Fibroblast of villous mesenchyme (primary cell): ENCODE data around the gene PDIA4. TPM values are rescaled to one million over a fixed set of nuclear protein-coding genes. Genes with fewer than 3 reads are reported as not detected.
"Not testable (repeated sequence)": the region's sequence is repeated elsewhere in the genome, so short reads cannot be mapped to it uniquely, and the experiment has no call there.

Source experiments
- DNase-seq: peaks from one replicate; pipeline ENCODE4 v3.0.0-alpha.2; 2010; ENCODE audit warnings: low read depth
- H3K4me3 ChIP-seq: 2 replicates; pipeline ENCODE4 v1.5.1; 2011; ENCODE audit warnings: low read depth, mild to moderate bottlenecking, low read length
- CTCF ChIP-seq: IDR thresholded peaks from 2 replicates; pipeline ENCODE4 v1.5.1; 2012; ENCODE audit warnings: low read depth, mild to moderate bottlenecking, low read length; ENCODE audit not compliant: insufficient read depth
- total RNA-seq: library from RNA; depleted of rRNA; stranded (reverse); fragments of >200 nt; gene quantifications from 2 replicates; pipeline ENCODE4 v1.2.3, GENCODE V29; 2012

The PDIA4 gene
- total RNA-seq, 1 donor: 358 TPM

DNA sequence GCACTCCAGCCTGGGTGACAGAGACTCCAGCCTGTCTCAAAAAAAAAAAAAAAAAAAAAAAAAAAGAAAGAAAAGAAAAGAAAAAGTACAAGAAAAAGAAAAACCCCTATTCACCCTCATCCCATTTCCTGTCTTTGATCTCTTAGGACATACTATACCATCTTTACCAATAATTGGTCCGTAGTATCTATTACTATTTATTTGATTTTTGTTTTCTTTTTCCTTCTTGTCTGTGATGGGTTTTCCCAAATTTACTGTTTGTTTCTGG, 41.6 kb downstream of the PDIA4 start:
- no peak for DNase-seq
- TF ChIP-seq CTCF: no peak
- H3K4me3 ChIP-seq: peak overlapping the region; percentile 96

GRCh38 chr7:148983200-148984146, 44.8 kb downstream of the PDIA4 start:
- DNase-seq: peak; percentile 71
- H3K4me3 ChIP-seq: peak overlapping the region; percentile 71
- TF ChIP-seq CTCF: no peak

DNA sequence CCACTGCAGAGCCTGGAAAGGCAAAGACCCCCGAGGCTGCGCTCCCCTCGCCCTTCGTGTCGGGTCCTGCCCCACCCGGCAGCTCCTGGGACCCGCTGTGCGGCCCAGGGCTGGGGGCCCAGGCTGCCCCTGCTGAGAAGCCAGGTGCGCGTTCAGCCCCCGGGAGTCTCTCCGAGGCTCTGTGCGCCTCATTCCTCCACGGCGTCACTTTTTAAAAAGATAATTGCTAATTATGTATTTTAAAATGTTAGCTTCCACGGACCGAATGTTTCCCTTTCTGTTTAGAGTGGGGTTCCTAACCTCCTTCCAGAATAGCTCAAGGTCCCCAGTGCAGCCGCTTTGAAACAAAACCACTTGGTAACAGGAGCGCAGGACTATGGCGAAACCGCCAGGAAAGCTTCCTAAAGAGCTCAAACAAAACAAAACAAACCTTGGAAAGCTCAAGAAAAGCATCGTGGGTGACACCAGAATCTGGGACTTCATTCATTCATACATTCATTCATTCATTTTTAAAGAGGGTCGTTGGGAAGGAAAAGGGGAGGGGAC, 45.6 kb downstream of the PDIA4 start:
- no peak for TF ChIP-seq CTCF
- DNase-seq: peak; percentile 57
- H3K4me3 ChIP-seq: peak overlapping the region; percentile 71

- no peak for DNase-seq
- no peak for TF ChIP-seq CTCF
- H3K4me3 ChIP-seq: no peak overlapping the region
Measured at GRCh38 chr7:148979827-148980226, 48.5 kb downstream of the PDIA4 start.

DNA sequence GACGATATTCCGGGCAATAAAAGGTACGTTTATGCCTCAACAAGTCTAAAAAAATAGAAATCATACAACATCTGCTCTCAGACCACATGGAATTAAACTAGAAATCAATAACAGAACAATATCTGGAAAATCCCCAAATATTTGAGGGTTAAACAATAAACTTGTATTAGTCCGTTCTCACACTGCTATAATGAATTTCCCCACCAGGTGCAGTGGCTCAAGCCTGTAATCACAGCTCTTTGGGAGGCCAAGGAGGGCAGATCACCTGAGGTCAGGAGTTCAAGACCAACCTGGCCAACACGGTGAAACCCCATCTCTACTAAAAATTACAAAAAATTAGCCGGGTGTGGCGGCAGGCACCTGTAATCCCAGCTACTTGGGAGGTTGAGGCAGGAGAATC, 49.2 kb downstream of the PDIA4 start:
- not testable (repeated sequence) for DNase-seq, H3K4me3 ChIP-seq

DNA sequence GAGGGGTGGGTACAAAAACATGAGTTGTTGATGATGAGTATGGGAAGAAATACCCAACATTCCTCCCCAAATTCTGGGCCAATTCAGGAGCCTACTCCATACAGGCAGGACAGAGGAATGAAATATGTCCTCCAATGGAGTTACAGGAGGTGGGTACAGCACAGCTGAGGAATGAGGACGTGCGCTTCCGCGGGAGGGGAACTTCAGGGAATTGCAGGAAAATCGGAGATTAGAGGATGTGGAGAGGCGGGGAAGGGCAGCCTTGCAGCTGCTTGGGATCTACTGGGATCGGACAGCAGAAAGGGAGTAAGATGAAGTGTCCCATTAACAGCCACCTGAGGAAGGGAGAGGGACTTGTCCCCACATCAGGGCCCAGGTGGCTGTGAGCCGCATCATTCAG, 50.2 kb downstream of the PDIA4 start:
- no peak for TF ChIP-seq CTCF
- no peak overlapping the region for H3K4me3 ChIP-seq
- DNase-seq: no peak

- no peak for DNase-seq
- H3K4me3 ChIP-seq: no peak overlapping the region
- TF ChIP-seq CTCF: no peak
Measured at GRCh38 chr7:148975896-148976295, 52.4 kb downstream of the PDIA4 start.
